Progenitor cell of endocrine pancreas (in vitro differentiated cells): ENCODE data around the gene MAGI1. TPM values are rescaled to one million over a fixed set of nuclear protein-coding genes. Genes with fewer than 3 reads are reported as not detected.
A peak's percentile ranks its signal among the peaks of the same experiment; 100 is the strongest.

Experiments used
- DNase-seq: peaks from one replicate; pipeline ENCODE4 v3.0.0; 2021; ENCODE audit warnings: low spot score; ENCODE audit not compliant: unreplicated experiment
- H3K27ac Mint-ChIP-seq: 2 replicates; pipeline ENCODE4 v1.8.0; 2021; ENCODE audit warnings: mild to moderate bottlenecking, moderate library complexity, mixed read lengths
- H3K27me3 Mint-ChIP-seq: 2 replicates; pipeline ENCODE4 v1.8.0; 2021; ENCODE audit warnings: mixed read lengths
- H3K36me3 Mint-ChIP-seq: 2 replicates; pipeline ENCODE4 v1.8.0; 2022; ENCODE audit warnings: mixed read lengths; ENCODE audit not compliant: insufficient read depth
- H3K4me1 Mint-ChIP-seq: 2 replicates; pipeline ENCODE4 v1.8.0; 2021; ENCODE audit warnings: low read depth, mixed read lengths
- H3K4me3 Mint-ChIP-seq: 2 replicates; pipeline ENCODE4 v1.8.0; 2021; ENCODE audit warnings: low read depth, mild to moderate bottlenecking, moderate library complexity, mixed read lengths
- H3K9me3 Mint-ChIP-seq: 2 replicates; pipeline ENCODE4 v1.8.0; 2021; ENCODE audit warnings: low read depth, mixed read lengths
- total RNA-seq: library from RNA; stranded (reverse); gene quantifications from 2 replicates; pipeline ENCODE4 v1.2.1, GENCODE V29; 2021
- TF ChIP-seq, protein P1 (sequence below): fragments of 200-600 bp; sonication (generic); IDR thresholded peaks from one replicate; pipeline ENCODE4 v1.5.0; 2021; ENCODE audit warnings: antibody characterized with exemption, mild to moderate bottlenecking; ENCODE audit not compliant: unreplicated experiment

The MAGI1 gene
- total RNA-seq, 1 donor from 2014 or later: 142 TPM

DNA sequence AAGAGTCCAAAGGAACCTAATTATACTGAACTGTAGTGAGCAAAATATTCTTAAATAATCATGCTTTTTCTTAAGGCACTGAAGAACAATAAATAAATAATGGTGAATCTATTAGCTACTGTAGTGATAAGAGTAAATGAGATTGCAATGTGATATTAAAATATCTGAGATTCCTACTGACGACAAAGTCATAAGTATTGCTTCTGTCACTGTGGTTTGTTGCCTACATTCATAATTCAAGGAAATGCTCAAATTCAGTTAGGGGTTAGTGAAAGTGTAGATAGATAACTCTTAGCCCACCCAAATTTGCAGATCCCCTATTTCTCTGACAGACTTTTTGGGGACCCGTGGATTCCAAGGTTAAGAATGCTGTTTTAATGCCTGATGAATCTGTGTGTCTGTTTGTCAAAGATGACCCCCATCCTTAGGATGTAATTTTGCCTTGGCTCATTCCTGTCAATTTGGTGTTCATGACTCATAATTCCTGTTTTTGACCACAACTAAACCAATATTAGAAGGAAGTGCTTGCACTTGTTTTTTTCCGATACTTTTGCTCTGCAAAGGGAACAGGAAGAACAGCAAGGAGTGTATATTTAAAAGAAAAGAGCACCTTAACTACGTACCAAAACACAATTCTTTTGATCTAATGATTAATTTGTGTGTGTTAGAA is 86.7 kb downstream of the MAGI1 start:
- Mint-ChIP-seq H3K27ac (peak overlapping the region; percentile 100), H3K4me3 (no peak overlapping the region), H3K4me1 (peaks cover 76% of the 10 kb centered on the region), H3K36me3 (peaks cover 1% of the 10 kb centered on the region), H3K27me3 (no peaks in the 10 kb centered on the region), H3K9me3 (no peaks in the 10 kb centered on the region)
- TF ChIP-seq, protein P1, sequence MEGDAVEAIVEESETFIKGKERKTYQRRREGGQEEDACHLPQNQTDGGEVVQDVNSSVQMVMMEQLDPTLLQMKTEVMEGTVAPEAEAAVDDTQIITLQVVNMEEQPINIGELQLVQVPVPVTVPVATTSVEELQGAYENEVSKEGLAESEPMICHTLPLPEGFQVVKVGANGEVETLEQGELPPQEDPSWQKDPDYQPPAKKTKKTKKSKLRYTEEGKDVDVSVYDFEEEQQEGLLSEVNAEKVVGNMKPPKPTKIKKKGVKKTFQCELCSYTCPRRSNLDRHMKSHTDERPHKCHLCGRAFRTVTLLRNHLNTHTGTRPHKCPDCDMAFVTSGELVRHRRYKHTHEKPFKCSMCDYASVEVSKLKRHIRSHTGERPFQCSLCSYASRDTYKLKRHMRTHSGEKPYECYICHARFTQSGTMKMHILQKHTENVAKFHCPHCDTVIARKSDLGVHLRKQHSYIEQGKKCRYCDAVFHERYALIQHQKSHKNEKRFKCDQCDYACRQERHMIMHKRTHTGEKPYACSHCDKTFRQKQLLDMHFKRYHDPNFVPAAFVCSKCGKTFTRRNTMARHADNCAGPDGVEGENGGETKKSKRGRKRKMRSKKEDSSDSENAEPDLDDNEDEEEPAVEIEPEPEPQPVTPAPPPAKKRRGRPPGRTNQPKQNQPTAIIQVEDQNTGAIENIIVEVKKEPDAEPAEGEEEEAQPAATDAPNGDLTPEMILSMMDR: no peak
- DNase-seq: no peak

DNA sequence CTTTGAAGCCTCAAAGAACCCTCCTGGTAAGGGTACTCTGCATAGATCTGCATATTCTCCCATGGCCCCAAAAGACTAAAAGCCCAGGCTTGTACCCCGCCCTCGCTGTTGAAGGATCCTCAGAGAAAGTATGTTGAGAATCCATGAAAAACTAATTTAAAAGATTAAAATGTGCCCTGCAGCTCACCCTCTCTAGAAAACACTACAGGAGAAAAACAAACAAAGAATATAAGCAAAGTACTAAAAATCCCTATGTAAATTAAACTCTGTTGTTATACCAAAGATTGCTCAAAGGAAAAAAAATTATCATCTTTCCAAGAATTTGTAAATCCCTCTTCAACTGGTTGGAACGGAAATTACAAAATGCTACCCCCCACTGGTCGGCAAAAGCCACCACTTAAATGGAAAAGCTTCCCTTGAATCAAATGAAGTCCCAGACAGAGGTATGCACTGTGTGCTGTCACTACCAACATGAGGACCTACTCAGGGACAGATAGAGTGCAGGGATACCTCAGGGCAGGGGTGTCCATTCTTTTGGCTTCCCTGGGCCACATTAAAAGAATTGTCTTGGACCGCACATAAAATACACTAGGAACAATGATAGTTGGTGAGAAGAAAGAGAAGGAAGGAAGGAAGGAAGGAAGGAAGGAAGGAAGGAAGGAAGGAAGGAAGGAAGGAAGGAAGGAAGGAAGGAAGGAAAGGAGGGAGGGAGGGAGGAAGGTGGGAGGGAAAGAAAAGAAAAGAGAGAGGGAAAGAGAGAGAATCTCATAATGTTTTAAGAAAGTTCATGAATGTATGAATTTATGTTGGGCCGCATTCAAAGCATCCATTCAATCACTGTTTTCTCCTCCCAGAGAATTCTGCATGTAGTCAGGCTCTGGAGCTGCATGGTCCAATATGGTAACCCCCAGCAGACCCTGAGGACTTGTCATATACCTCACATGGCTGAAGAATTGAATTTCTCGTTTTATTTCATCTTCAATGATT is 88.1 kb downstream of the MAGI1 start:
- Mint-ChIP-seq H3K27ac (peak overlapping the region; percentile 97), H3K4me3 (no peak overlapping the region), H3K36me3 (no peaks in the 10 kb centered on the region), H3K4me1 (peaks cover 71% of the 10 kb centered on the region), H3K9me3 (no peaks in the 10 kb centered on the region), H3K27me3 (no peaks in the 10 kb centered on the region)
- TF ChIP-seq, protein P1: no peak
- no peak for DNase-seq

DNA sequence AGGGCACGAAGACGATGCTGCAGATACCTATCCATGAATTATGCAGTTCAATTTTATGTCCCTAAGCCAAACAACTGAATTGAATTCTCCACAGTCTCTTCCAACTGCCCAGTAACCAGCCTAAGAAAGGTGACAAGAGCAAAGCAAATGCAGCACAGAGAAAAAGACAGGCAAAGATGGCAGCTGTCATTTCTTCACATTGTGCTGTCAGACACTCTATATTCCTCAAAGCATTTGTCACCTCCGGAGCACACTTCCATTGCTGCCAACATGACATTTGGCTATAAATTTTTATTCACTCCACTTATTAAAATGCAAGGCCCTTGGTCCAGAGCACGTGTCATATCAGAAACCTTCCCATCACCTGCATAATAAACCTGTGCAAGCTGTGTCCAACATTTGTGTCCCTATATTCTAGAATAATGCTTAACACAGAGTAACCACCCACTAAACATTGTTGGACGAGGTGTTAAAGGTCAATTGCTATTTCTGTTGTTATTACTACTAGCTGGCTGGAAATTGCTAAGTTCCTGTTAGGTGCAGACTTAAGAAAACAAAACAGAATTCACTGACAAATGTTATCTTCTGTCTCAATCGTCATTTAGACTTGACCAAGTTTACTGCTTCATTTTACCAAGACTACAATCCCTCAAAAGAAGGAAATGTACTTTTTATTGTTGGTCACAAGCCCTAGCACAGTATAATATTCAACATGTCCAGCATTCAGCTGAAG is 89.7 kb downstream of the MAGI1 start:
- peak overlapping the region; percentile 86 for H3K27ac Mint-ChIP-seq
- H3K9me3 Mint-ChIP-seq: no peaks in the 10 kb centered on the region
- H3K4me1 Mint-ChIP-seq: peaks cover 58% of the 10 kb centered on the region
- H3K27me3 Mint-ChIP-seq: no peaks in the 10 kb centered on the region
- no peak for DNase-seq
- H3K4me3 Mint-ChIP-seq: no peak overlapping the region
- H3K36me3 Mint-ChIP-seq: peaks cover 1% of the 10 kb centered on the region
- TF ChIP-seq, protein P1: no peak

DNA sequence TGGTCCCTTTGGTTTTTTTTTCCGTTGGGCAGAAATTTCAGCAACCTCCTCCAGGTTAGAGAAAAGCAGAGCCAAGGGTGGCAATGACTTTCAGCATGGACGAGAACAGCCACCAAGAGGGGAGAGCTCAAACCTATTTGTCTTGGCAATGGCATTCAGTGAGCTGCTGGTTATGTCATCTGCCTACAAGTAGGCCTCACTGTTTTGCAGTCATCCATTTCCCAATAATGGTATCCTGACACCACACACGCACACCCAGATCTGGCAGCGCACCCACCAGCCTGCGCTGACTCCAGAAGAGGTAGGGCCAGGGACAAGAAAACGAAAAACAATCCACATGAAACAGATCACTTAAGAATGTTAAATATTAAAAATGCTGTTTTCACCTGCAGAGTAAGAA is 92.3 kb downstream of the MAGI1 start:
- H3K36me3 Mint-ChIP-seq: peaks cover 1% of the 10 kb centered on the region
- no peaks in the 10 kb centered on the region for H3K27me3 Mint-ChIP-seq
- peaks cover 41% of the 10 kb centered on the region for H3K4me1 Mint-ChIP-seq
- DNase-seq: no peak
- TF ChIP-seq, protein P1: no peak
- H3K9me3 Mint-ChIP-seq: no peaks in the 10 kb centered on the region
- H3K27ac Mint-ChIP-seq: no peak overlapping the region
- H3K4me3 Mint-ChIP-seq: no peak overlapping the region

DNA sequence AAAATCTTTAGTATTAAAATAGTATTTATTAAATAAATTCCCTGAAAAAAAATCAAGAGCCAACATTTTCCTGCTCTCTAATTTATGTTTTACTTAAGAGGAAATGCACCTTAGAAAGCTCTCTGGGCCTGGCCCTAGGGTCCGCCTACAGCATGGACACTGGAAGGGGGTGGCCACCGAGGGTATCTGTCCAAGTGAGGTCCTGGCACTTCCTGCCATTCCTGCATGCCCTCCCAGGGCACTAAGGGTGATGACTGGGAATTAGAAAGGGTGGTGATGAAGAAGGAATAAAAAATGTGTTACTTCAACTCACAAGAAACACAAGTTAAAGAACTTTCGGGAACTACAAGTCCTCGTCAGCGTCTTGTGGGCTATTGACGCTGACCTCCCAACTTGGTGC is 92.8 kb downstream of the MAGI1 start:
- H3K27ac Mint-ChIP-seq: no peak overlapping the region
- H3K4me1 Mint-ChIP-seq: peaks cover 41% of the 10 kb centered on the region
- DNase-seq: no peak
- H3K9me3 Mint-ChIP-seq: no peaks in the 10 kb centered on the region
- peaks cover 1% of the 10 kb centered on the region for H3K36me3 Mint-ChIP-seq
- TF ChIP-seq, protein P1: no peak
- H3K4me3 Mint-ChIP-seq: no peak overlapping the region
- no peaks in the 10 kb centered on the region for H3K27me3 Mint-ChIP-seq
